SK-N-SH treated with all-trans-retinoic acid at 6 μM for 48 hours (cell line): Measurements from ENCODE around the gene MLXIP.

Experiments used
- ATAC-seq: fragments of 200-7000 bp; cut with Tn5 transposase; 3 replicates; pipeline ENCODE4 v1.9.1; 2020; ENCODE audit warnings: mild to moderate bottlenecking, moderate library complexity
- ARNTL ChIP-seq: fragments of 450-650 bp; formaldehyde crosslinking; IDR thresholded peaks from 2 replicates; pipeline ENCODE4 v1.5.0; 2020; ENCODE audit warnings: low read depth, mild to moderate bottlenecking, moderate library complexity, borderline replicate concordance
- BACH2 ChIP-seq: fragments of 250-450 bp; sonication (Bioruptor Pico); IDR thresholded peaks from 2 replicates; pipeline ENCODE4 v1.9.0; 2021; ENCODE audit warnings: mild to moderate bottlenecking, borderline replicate concordance
- CSDC2 ChIP-seq: fragments of 250-450 bp; sonication (Bioruptor Pico); IDR thresholded peaks from 2 replicates; pipeline ENCODE4 v1.5.0; 2020; ENCODE audit warnings: mild to moderate bottlenecking, moderate library complexity
- ESRRG ChIP-seq: fragments of 250-450 bp; sonication (Bioruptor Pico); IDR thresholded peaks from 2 replicates; pipeline ENCODE4 v1.6.1; 2021; ENCODE audit warnings: mild to moderate bottlenecking
- GLIS3 ChIP-seq: fragments of 250-450 bp; sonication (Bioruptor Pico); IDR thresholded peaks from 2 replicates; pipeline ENCODE4 v1.5.0; 2020; ENCODE audit warnings: mild to moderate bottlenecking, moderate library complexity
- ISL1 ChIP-seq: fragments of 250-450 bp; sonication (Bioruptor Pico); IDR thresholded peaks from 2 replicates; pipeline ENCODE4 v2.1.2; 2022; ENCODE audit warnings: mild to moderate bottlenecking, moderate library complexity
- OSR1 ChIP-seq: fragments of 250-450 bp; sonication (Bioruptor Pico); IDR thresholded peaks from 2 replicates; pipeline ENCODE4 v1.8.0; 2022; ENCODE audit warnings: moderate library complexity, mild to moderate bottlenecking, inconsistent platforms
- PPARA ChIP-seq: fragments of 250-450 bp; sonication (Bioruptor Pico); IDR thresholded peaks from 2 replicates; pipeline ENCODE4 v1.5.0; 2020; ENCODE audit warnings: mild to moderate bottlenecking, borderline replicate concordance
- RARB ChIP-seq: fragments of 250-450 bp; sonication (Bioruptor Pico); IDR thresholded peaks from 2 replicates; pipeline ENCODE4 v1.8.0; 2021; ENCODE audit warnings: mild to moderate bottlenecking, moderate library complexity
- SNAI2 ChIP-seq: fragments of 250-450 bp; sonication (Bioruptor Pico); IDR thresholded peaks from 2 replicates; pipeline ENCODE4 v1.5.0; 2020; ENCODE audit warnings: mild to moderate bottlenecking, moderate library complexity
- TCF4 ChIP-seq: fragments of 250-450 bp; sonication (Bioruptor Pico); IDR thresholded peaks from 2 replicates; pipeline ENCODE4 v1.8.0; 2021; ENCODE audit warnings: mild to moderate bottlenecking, moderate library complexity, borderline replicate concordance
- TOX ChIP-seq: fragments of 250-450 bp; sonication (Bioruptor Pico); IDR thresholded peaks from 2 replicates; pipeline ENCODE4 v1.8.0; 2021; ENCODE audit warnings: mild to moderate bottlenecking, moderate library complexity, borderline replicate concordance
- ZC3H10 ChIP-seq: fragments of 250-450 bp; sonication (Bioruptor Pico); IDR thresholded peaks from 2 replicates; pipeline ENCODE4 v1.5.1; 2021; ENCODE audit warnings: mild to moderate bottlenecking, moderate library complexity
- ZFP3 ChIP-seq: fragments of 250-450 bp; sonication (Bioruptor Pico); IDR thresholded peaks from 2 replicates; pipeline ENCODE4 v1.5.0; 2020; ENCODE audit warnings: mild to moderate bottlenecking, moderate library complexity
- ZFP30 ChIP-seq: fragments of 450-650 bp; formaldehyde crosslinking; IDR thresholded peaks from 2 replicates; pipeline ENCODE4 v1.5.0; 2022; ENCODE audit warnings: mild to moderate bottlenecking, moderate library complexity
- ZNF565 ChIP-seq: fragments of 450-650 bp; formaldehyde crosslinking; conservative IDR thresholded peaks from 2 replicates; pipeline ENCODE4 v1.5.0; 2020; ENCODE audit warnings: low read depth, mild to moderate bottlenecking, moderate library complexity
- ZNF70 ChIP-seq: fragments of 450-650 bp; formaldehyde crosslinking; IDR thresholded peaks from 2 replicates; pipeline ENCODE4 v1.5.0; 2020; ENCODE audit warnings: mild to moderate bottlenecking, moderate library complexity
- TF ChIP-seq, protein P1 (sequence below): fragments of 250-450 bp; sonication (Bioruptor Pico); IDR thresholded peaks from 2 replicates; pipeline ENCODE4 v1.8.0; 2020; ENCODE audit warnings: mild to moderate bottlenecking, moderate library complexity, borderline replicate concordance
- TF ChIP-seq, protein P2 (sequence below): fragments of 250-450 bp; sonication (Bioruptor Pico); IDR thresholded peaks from 2 replicates; pipeline ENCODE4 v1.5.1; 2021; ENCODE audit warnings: mild to moderate bottlenecking, moderate library complexity
- TF ChIP-seq, protein P3 (sequence below): fragments of 250-450 bp; sonication (Bioruptor Pico); IDR thresholded peaks from 2 replicates; pipeline ENCODE4 v1.8.0; 2021; ENCODE audit warnings: low read depth, mild to moderate bottlenecking, moderate library complexity, borderline replicate concordance
- TF ChIP-seq, protein P4 (sequence below): fragments of 250-450 bp; sonication (Bioruptor Pico); IDR thresholded peaks from 2 replicates; pipeline ENCODE4 v1.5.0; 2020; ENCODE audit warnings: mild to moderate bottlenecking, moderate library complexity

The MLXIP gene

DNA sequence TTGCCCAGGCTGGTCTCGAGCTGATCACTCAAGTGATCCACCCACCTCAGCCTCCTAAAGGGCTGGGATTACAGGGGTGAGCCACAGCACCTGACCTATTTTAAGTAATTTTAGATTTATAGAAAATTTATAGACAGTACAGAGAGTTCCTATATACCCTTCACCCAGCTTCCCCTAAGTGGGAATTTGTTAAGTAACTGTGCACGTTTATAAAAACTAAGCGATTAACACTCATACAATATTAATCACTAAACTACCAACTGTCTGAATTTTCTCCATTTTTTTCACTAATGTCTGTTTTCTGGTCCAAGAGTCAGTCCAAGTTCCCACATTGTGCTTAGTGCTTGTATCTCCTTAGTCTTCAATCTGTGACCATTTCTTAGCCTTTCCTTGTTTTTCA, 89.9 kb downstream of the MLXIP start:
- no peak for ATAC-seq
- TF ChIP-seq ESRRG (CRISPR knock-in tag) (no peak), CSDC2 (no peak), OSR1 (CRISPR knock-in tag) (no peak), GLIS3 (CRISPR knock-in tag) (no peak), ISL1 (CRISPR knock-in tag) (no peak), RARB (CRISPR knock-in tag) (no peak), ZNF565 (no peak), TCF4 (CRISPR knock-in tag) (no peak)
- TF ChIP-seq, protein P1, sequence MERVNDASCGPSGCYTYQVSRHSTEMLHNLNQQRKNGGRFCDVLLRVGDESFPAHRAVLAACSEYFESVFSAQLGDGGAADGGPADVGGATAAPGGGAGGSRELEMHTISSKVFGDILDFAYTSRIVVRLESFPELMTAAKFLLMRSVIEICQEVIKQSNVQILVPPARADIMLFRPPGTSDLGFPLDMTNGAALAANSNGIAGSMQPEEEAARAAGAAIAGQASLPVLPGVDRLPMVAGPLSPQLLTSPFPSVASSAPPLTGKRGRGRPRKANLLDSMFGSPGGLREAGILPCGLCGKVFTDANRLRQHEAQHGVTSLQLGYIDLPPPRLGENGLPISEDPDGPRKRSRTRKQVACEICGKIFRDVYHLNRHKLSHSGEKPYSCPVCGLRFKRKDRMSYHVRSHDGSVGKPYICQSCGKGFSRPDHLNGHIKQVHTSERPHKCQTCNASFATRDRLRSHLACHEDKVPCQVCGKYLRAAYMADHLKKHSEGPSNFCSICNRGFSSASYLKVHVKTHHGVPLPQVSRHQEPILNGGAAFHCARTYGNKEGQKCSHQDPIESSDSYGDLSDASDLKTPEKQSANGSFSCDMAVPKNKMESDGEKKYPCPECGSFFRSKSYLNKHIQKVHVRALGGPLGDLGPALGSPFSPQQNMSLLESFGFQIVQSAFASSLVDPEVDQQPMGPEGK, result no peak
- TF ChIP-seq, protein P2, sequence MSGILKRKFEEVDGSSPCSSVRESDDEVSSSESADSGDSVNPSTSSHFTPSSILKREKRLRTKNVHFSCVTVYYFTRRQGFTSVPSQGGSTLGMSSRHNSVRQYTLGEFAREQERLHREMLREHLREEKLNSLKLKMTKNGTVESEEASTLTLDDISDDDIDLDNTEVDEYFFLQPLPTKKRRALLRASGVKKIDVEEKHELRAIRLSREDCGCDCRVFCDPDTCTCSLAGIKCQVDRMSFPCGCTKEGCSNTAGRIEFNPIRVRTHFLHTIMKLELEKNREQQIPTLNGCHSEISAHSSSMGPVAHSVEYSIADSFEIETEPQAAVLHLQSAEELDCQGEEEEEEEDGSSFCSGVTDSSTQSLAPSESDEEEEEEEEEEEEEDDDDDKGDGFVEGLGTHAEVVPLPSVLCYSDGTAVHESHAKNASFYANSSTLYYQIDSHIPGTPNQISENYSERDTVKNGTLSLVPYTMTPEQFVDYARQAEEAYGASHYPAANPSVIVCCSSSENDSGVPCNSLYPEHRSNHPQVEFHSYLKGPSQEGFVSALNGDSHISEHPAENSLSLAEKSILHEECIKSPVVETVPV, result no peak
- TF ChIP-seq, protein P3, sequence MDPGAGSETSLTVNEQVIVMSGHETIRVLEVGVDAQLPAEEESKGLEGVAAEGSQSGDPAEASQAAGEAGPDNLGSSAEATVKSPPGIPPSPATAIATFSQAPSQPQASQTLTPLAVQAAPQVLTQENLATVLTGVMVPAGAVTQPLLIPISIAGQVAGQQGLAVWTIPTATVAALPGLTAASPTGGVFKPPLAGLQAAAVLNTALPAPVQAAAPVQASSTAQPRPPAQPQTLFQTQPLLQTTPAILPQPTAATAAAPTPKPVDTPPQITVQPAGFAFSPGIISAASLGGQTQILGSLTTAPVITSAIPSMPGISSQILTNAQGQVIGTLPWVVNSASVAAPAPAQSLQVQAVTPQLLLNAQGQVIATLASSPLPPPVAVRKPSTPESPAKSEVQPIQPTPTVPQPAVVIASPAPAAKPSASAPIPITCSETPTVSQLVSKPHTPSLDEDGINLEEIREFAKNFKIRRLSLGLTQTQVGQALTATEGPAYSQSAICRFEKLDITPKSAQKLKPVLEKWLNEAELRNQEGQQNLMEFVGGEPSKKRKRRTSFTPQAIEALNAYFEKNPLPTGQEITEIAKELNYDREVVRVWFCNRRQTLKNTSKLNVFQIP (CRISPR knock-in tag), result no peak

DNA sequence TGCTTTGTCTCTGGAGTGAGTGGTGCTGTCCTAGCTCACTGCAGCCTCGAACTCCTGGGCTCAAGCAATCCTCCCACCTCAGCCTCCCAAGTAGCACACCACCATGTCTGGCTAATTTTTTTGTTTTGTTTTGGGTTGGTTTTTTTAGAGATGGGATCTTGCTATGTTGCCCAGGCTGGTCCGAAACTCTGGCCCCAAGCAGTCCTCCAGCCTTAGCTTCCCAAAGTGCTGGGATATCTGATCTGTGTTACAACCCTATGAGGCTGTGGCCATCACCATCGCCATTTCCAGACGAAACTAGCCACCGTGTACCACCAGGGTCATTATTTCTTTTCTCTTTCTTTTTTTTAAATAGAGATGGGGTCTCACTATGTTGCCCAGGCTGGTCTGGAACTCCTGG, 92.8 kb downstream of the MLXIP start:
- ATAC-seq, result no peak

DNA sequence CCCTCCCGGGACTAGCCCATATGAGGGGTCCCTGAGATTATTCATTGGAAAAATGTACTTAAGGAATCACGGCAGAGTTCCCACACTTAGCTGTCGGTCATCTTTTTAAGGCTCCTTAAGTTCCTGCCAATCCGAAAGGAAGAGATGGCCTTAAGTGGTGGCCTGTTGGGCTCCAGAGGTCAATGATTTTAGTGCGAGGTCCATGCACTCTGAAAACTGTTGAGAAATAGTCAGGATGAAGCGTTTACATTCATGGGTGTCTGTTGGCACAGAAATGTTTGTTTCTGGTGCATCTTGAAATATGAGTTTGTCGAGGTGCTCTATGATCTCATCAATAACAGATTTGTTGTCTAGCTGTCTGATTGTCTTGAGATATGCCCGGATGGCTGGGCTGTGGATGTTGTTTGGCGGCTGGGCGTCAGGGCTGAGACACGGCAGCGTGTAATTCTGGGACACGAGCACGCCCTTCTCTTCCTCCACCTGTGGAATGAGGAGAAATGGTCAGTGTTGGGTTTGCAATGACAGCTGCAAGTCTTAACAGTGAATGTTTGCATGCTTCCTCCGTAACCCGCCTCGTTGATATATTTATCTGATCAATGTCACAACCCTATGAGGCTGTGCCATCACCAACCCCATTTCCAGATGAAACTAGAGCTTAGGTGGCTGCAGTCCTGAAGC, 93.8 kb downstream of the MLXIP start:
- no peak for ATAC-seq
- no peak for TF ChIP-seq TCF4 (CRISPR knock-in tag)
- no peak for TF ChIP-seq OSR1 (CRISPR knock-in tag)
- no peak for TF ChIP-seq ISL1 (CRISPR knock-in tag)
- no peak for TF ChIP-seq ZNF70 (CRISPR knock-in tag)
- TF ChIP-seq ZFP30 (CRISPR knock-in tag), result no peak
- no peak for TF ChIP-seq ESRRG (CRISPR knock-in tag)
- TF ChIP-seq, protein P1, result no peak
- TF ChIP-seq ZFP3 (CRISPR knock-in tag), result no peak
- no peak for TF ChIP-seq ARNTL (CRISPR knock-in tag)
- TF ChIP-seq, protein P3 (CRISPR knock-in tag), result no peak
- TF ChIP-seq ZC3H10 (CRISPR knock-in tag), result no peak

More for the DNA sequence above, 92.8 kb downstream of the MLXIP start:
- TF ChIP-seq SNAI2 (no peak), ZNF565 (no peak), PPARA (CRISPR knock-in tag) (no peak), RARB (CRISPR knock-in tag) (no peak), BACH2 (CRISPR knock-in tag) (no peak), ZC3H10 (CRISPR knock-in tag) (no peak), TOX (CRISPR knock-in tag) (no peak), GLIS3 (CRISPR knock-in tag) (no peak), ISL1 (CRISPR knock-in tag) (no peak), CSDC2 (no peak), ZNF70 (CRISPR knock-in tag) (no peak), ZFP3 (CRISPR knock-in tag) (no peak), TCF4 (CRISPR knock-in tag) (no peak), ESRRG (CRISPR knock-in tag) (no peak), OSR1 (CRISPR knock-in tag) (no peak)
- TF ChIP-seq, protein P4, sequence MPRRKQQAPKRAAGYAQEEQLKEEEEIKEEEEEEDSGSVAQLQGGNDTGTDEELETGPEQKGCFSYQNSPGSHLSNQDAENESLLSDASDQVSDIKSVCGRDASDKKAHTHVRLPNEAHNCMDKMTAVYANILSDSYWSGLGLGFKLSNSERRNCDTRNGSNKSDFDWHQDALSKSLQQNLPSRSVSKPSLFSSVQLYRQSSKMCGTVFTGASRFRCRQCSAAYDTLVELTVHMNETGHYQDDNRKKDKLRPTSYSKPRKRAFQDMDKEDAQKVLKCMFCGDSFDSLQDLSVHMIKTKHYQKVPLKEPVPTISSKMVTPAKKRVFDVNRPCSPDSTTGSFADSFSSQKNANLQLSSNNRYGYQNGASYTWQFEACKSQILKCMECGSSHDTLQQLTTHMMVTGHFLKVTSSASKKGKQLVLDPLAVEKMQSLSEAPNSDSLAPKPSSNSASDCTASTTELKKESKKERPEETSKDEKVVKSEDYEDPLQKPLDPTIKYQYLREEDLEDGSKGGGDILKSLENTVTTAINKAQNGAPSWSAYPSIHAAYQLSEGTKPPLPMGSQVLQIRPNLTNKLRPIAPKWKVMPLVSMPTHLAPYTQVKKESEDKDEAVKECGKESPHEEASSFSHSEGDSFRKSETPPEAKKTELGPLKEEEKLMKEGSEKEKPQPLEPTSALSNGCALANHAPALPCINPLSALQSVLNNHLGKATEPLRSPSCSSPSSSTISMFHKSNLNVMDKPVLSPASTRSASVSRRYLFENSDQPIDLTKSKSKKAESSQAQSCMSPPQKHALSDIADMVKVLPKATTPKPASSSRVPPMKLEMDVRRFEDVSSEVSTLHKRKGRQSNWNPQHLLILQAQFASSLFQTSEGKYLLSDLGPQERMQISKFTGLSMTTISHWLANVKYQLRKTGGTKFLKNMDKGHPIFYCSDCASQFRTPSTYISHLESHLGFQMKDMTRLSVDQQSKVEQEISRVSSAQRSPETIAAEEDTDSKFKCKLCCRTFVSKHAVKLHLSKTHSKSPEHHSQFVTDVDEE, result no peak
- TF ChIP-seq, protein P1, result no peak
